ENCODE measurements around the gene NBPF8.
"Not testable (repeated sequence)": the region's sequence is repeated elsewhere in the genome, so short reads cannot be mapped to it uniquely, and the experiment has no call there.

NBPF8 gene, protein sequence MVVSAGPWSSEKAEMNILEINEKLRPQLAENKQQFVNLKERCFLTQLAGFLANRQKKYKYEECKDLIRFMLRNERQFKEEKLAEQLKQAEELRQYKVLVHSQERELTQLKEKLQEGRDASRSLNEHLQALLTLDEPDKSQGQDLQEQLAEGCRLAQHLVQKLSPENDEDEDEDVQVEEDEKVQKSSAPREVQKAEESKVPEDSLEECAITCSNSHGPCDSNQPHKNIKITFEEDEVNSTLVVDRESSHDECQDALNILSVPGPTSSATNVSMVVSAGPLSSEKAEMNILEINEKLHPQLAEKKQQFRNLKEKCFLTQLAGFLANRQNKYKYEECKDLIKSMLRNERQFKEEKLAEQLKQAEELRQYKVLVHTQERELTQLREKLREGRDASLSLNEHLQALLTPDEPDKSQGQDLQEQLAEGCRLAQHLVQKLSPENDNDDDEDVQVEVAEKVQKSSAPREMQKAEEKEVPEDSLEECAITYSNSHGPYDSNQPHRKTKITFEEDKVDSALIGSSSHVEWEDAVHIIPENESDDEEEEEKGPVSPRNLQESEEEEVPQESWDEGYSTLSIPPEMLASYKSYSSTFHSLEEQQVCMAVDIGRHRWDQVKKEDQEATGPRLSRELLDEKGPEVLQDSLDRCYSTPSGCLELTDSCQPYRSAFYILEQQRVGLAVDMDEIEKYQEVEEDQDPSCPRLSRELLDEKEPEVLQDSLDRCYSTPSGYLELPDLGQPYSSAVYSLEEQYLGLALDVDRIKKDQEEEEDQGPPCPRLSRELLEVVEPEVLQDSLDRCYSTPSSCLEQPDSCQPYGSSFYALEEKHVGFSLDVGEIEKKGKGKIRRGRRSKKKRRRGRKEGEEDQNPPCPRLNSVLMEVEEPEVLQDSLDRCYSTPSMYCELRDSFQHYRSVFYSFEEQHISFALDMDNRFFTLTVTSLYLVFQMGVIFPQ

DNA sequence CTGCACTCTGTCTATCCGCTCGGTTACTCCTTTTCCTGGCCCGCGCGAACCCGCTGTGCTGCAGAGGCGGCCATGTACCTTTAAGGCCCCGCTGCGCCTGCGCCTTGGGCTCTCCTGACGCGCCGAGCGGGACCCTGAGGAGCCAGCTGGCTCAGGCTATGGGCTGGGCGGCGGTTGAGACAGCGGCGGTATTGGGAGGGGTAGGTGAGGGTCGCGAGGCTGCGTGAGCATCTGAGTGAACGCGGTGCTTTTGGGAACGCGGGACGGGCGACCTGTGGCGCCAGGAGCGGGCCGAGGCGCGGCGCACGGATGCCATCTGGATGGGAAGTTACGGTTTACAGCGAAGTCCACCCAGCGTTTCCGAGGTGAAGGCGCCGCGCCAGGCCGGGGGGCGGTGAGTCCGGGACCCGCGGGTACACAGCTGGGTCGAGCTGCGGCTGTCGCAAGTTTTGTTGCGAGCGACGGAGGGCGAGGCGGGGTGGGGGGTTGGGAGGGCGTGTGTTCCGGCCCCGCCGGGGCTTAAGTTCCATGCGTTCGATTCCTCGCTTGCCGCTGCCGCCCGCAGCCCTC lies at the start of gene NBPF8:
Gene NBPF8, plus strand, starts transcription at position 125 of the 570 bp plus-strand sequence. CDS start 21,488 bp downstream, outside the sequence.
- peak; percentile 72 for DNase-seq

DNA sequence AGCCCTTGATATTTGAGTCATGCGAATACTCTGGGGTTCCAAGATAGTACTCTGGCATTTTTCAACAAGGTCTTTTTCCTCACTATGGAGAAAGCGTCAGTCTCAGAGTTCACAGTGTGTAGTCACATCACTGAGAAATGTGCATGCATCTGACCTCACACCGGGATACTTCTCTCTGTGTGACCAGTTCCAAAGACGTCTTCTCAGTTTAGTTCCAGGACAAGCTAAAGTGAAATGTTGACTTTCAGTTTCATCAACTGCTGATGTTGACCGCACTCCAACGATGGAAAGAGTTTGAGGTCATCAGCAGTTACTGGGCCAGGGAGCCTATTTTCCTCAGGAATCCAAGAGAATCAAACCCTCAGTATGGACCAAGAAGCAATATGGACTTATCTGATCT lies 47.1 kb upstream of the NBPF8 start:
- not testable (repeated sequence) for DNase-seq

GRCh38 chr1:120386651-120387050 lies 28.2 kb upstream of the NBPF8 start:
- DNase-seq: not testable (repeated sequence)

DNA sequence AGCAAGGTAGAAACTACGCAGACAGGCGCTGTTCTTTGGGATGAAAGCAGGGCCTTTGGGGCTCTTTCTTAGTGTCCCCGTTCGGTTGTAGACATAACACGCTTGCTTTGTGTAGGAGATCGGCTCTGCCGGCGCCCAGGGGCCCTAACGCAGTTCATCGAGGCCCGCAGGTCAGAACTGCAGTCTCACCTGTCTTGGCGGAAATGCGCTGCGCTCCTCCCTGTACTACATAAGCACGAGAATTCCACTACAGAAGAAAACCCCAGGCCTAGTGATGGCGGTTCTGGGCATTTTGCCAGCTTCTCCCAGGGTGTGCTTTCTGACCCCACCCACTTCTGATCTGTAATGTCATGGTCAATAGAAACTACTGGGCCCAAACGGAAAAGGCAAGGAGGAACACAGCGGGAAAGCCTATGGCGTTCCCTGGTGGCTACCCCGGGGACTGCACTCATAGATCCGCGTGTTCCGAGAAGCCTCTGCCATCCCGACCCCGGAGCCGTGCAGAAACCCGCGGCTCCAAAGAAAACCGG lies 26.2 kb upstream of the NBPF8 start:
- DNase-seq: not testable (repeated sequence)

DNA sequence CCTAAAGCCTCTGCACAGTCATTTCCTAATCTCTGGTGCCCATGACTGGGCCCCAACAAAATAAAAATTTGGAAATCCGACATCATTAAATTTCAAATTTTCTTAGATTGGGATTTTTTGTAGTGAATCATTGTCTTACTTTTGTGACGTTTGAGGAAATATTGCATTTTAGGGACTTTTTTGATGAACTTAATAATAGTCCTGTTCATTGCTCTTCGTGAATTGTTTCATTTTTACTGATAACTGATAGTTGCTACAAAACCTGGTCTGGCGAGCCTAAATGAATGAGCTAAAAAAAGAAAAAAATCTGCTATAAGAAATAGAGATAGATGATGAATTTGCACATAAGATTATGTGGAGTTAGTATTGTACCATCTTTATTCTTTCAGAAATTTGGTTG lies 23.5 kb upstream of the NBPF8 start:
- not testable (repeated sequence) for DNase-seq

DNA sequence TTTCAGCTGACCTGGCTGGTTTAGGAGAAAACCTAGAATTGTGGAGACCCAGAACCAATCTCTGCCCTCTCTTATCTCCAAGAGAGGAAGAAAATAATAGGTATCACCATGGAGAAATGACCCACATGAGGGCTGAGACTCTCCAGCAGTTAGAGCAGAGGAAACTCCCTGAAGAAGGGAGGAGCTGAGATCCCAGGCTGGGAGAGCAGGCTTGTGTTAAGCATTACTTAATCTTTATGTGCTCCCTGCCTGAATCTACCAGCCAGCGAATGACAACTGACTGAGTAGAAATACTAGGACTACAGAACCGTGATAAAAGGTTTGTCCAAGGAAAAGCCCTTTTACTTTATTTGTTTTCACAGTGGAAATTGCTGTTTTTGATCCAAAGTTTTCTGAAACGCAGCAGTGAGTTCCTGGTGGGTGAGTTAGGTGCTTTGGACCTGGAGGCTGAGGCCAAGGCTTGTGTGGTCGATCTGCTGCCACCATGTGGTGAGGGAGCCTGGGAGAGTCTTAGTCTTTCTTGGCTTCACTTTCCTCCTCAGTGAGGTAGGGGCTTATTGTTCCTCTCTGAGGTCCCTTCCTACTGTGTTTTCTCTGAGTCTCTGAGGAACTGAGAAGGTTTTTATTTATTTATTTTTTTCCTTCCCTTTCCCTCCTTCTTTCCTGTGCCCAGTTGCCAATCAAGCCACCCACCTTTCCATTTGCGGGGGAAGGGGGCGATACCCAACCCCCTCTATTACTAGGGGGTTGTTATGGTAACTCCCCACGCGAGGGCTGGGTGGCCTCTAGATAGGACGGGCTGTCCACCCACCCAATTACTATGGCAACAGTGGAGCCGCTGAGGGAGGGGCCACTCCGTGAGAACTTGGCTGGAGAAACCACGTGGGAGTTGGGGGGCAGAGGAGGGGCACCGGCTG lies 21.3 kb upstream of the NBPF8 start:
- DNase-seq: not testable (repeated sequence)

GRCh38 chr1:120405348-120405747 lies 9.5 kb upstream of the NBPF8 start:
- DNase-seq: not testable (repeated sequence)

GRCh38 chr1:120414451-120414850 lies 384 bp upstream of the NBPF8 start:
- DNase-seq: not testable (repeated sequence)

DNA sequence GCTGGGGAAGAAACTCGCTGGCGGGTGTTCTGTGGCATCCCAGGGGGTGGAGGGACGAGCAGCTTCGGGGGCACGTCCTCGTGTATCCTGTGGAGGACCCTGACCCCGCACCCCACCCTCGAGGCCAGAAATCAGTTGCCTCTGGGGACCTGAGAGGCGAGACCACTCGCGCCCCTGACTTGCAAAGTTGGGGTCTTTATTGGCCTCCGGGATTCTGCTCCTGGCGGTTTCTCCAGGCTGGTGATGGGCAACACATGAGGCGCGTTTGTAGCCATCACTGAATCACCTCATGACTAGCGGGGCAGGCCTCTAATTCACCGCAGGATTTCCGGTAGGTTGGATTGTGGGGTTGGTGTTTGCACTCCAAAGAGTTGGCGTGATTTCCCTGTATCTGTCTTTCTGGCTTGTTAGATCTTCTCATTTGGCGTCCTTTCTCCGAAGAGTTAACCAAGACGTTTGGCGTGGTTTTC lies 692 bp downstream of the NBPF8 start:
- peak; percentile 39 for DNase-seq

GRCh38 chr1:120425063-120425462 lies 10.2 kb downstream of the NBPF8 start:
- peak; percentile 3 for DNase-seq

- not testable (repeated sequence) for DNase-seq
Observed at GRCh38 chr1:120431626-120432025, 16.8 kb downstream of the NBPF8 start.

DNA sequence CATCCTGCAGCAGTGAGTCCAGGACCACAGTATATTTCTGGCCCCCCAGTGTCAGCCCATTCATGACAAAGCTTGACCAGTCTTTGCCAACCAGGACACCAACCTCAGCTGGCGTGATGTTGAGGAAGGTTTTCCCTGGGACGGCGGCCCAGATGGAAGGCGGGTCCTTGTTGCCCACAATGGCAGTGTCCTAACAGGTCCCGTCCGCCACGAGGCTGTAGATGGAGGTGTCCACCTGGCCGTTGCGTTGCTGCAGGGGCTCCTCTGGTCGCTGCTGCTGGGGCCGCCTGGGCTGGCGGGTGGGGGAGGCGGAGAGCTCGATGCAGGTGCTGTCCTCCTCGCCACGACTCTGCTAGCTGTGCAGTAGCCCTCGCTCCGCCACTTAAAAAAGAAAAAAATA lies 19.0 kb downstream of the NBPF8 start:
- DNase-seq: not testable (repeated sequence)

- DNase-seq: not testable (repeated sequence)
Observed at GRCh38 chr1:120449124-120449523, 34.3 kb downstream of the NBPF8 start.
